Left lobe of liver (tissue), 2 donors: ENCODE measurements around the gene TPRG1. TPM values are rescaled to one million over a fixed set of nuclear protein-coding genes. Genes with fewer than 3 reads are reported as not detected.
A peak's percentile ranks its signal among the peaks of the same experiment; 100 is the strongest.

Source experiments
- ATAC-seq: fragments of 200-7000 bp; cut with Tn5 transposase; one replicate; pipeline ENCODE4 v1.9.1; 2020; ENCODE audit warnings: mild to moderate bottlenecking, moderate library complexity
- DNase-seq: peaks from one replicate; pipeline ENCODE4 v3.0.0-alpha.2; 2020; ENCODE audit warnings: low spot score
- total RNA-seq: library from RNA; stranded (reverse); gene quantifications from one replicate; pipeline ENCODE4 v1.2.1, GENCODE V29; 2021
- donor health status: DM: no; HTN: no; CAD: no; lungs with moderate emphysema.
- donor health status: DM: no; HTN: yes; CAD: no.

The TPRG1 gene
- total RNA-seq, 1 donor from 2014 or later: 33.3 TPM

DNA sequence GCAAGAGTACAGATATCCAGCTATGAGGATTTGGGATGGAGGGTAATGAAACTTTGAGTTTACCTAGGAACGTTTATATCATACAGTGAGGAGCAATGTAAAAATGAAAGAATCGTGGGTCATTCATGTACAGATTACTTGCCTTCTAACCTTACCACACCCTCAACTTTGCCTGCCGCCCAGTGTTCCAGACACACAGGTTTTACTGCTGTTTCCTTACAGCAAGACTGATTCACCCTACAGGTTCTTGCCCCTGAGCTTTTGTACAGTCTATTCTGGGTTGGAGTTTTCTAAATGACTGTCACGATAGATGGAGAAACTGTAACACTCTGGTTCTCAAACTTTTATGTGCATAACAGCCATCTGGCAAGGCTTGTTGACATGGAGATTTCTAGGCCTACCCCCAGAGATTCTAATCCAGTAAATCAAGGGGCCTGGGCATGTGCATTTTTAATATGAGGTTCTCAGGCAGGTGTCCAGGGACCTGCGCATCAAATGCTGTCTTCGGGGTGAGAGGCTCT, 6.6 kb upstream of the TPRG1 start:
- DNase-seq (no peak), ATAC-seq (no peak)

DNA sequence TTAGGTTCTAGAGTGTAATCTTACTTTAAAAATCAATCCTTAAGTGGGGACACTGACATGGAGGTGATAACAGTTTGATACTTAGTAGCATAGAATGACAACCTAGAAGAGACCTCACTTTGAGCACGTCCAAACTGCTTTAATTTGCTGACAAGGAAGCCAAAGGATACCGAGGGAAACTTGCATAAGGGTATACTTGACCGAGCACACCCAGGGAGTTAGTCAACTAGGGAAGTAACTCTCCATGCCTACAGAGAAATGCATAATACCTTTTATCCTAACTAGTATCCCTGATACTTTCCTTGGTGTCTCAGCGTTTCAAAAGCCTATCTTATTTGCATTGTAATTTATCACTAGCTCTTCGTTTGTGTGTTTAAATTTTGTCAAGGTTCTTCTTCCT, 5.5 kb upstream of the TPRG1 start:
- DNase-seq: no peak
- ATAC-seq: no peak

DNA sequence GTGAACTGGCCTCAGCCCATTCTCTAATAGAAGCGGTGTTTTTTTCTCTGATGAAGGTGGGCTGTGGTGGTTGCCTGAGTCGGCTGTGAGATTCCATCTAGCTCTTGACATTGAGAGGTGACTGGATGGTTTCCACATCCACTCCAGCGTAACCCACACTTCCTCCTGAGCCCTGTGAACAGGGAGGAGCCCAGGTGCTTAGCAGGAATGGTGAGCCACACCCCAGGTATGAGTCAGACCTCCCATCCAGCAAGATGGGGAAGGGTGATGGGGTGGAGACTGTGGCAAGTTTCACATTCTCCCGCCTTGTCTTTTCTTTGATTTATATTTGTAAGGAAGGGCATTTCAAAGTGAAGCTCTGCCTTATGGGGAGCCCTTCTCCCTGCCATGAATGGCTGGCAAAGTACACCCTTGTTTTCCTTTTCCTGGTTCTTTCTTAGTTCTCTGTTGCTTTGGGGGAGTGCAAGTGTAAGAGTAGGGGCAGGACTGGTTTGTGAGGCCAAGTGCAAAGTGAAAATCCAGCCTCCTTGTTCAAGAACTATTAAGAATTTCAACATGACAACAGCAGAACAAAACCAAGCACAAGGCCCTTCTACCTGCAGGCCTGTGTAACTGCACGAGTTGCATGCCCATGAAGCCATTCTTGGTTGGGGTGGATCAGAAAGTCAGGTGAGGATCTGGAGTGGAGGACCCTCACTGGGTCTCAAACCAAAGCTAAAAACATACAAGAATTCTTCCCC, 4.6 kb upstream of the TPRG1 start:
- ATAC-seq (no peak), DNase-seq (no peak)

DNA sequence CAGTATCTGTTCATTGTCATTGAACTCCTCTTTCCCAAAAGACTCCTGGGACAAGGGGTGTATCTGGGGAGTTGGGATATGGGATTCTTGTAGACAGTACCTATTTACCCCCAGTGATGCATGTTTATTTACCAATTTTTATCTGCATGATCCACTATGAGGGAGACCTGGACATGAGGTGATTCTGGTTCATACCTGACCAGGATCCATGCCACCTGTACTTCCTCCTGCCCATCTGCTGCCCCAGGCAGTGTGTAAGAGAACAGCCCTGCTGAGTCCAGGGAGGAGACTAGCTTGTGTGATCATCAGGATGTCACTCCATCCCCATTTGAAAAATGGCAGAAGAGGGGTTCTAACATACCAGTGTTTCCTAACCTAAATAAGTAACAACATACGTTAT, 3.1 kb upstream of the TPRG1 start:
- no peak for DNase-seq
- no peak for ATAC-seq

DNA sequence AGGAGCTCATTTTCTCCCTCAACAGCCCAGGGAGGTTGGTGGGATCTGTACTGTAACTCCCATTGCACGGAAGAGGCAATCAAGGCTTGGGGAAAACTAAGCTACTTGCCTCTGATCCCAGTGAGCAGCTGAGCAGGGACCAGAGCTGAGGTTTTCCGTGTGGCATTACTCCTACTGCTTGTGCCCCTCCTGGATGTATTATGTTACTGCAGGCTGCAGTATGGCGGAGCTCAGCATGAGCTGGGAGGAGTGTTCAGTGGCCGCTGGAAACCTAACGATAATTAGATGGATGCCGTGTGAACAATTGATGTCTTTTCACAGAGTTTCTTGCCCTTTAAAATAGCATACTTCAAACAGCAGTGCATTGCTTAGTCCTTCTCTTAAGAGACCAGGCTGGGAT, 2.0 kb upstream of the TPRG1 start:
- DNase-seq (no peak), ATAC-seq (no peak)

DNA sequence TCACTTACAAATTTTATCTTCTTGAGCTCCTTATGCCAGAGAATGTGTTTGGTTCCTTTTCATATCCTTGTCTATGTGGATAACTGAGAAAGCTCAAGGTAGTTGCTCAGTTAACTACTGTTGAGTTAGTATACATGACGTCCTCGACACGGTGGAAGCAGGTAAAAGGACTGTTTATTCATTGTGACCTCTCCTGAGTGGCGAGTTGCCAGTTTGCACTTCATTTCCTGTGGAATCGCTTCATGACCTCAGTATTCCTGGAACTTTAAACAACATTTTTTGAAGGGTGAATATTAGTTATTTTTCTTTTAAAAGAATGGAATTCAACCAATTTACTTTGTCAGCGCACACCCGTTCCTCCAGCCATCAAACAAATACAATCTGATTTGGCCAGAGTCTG, 1.2 kb upstream of the TPRG1 start:
- DNase-seq (no peak), ATAC-seq (peak; percentile 62)

DNA sequence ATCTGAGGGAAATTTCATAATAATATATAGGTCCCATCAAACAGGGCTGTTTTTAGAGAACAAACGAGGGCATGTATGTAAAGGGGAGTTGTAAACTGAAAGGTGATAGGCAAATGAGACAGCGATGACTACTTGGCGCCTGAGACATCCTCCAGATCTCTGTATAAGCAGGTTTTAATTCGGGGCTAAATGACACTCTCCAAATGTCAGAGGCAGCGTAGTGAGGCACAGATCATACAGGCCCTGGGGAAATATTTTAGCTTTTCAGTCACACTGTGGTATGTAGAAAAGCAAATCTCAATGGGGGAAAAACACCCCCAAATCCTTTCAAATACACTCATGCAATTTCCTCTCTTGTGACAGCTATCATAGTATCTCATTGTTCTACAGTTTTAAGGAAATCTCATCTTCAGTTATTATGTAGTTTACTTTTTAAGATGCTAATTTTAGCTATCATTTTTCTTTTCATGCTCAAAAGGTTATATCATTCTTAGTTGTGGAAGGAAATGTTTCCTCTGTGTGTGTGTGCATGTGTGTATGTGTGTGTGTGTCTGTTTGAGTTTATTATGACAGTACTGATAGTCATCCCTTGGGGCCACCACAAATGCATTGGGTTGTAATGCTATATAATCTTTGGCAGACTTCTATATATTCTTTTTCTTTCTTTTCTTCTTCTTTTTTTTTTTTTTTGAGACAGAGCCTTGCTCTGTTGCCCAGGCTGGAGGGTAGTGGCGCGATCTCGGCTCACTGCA, 1.1 kb downstream of the TPRG1 start:
- no peak for DNase-seq
- ATAC-seq: no peak

DNA sequence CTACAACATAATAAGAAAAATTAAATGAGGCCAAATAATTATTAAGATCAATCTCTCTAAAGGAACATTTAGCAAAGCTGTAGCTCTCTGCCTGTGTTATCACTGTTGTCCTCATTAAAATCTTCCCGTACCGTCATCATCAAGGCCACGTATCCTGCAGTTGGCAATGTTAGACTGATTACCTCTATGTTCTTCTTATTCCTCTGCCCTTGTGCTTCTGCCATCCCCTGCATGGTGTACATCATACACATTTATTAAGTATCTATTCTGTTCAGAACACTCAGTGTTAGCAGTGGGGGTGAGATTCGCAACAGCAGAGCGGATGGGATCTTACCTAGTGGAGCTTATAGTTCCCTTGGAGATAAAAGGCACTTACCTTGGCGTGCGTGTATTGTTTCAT, 12.8 kb downstream of the TPRG1 start:
- no peak for DNase-seq
- peak; percentile 11 for ATAC-seq

DNA sequence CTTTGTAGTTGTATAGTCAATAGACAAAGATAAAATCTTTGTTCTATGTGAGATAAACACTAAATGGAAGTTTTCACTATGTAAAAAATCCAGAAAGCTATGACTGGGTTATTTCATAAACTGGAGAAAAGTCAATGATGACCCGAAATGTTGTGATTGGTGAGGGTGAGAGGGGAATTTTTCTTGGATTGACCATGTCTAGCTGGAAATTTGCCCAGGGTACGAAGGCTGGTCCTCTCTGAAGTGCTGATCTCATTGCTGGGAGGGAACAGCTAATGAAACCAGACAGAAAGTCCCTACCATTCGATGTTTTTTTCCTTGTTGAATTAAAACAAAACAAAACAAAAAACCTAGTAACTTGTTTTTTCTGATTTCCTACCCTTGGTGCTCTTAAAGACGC, 14.3 kb downstream of the TPRG1 start:
- no peak for DNase-seq
- peak; percentile 70 for ATAC-seq

DNA sequence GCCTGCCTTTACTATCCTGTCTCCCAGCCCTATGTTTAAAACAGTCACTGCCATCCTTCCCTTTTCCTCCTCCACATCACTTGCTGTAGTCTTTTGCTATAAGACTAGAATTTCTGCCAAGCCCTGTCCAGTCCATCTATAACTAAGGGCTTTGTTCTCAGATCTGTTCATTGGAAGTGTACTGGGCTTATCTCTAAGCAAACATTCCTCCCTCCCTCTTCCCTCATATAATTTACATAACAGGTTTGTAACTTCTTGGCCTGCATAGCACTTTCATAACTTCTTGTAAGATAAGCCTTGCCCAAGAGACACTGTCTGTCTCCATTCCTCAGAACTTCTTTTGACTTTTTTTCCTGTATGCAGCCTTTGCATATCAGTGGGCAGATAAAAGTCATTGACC, 16.7 kb downstream of the TPRG1 start:
- DNase-seq (no peak), ATAC-seq (peak; percentile 44)

DNA sequence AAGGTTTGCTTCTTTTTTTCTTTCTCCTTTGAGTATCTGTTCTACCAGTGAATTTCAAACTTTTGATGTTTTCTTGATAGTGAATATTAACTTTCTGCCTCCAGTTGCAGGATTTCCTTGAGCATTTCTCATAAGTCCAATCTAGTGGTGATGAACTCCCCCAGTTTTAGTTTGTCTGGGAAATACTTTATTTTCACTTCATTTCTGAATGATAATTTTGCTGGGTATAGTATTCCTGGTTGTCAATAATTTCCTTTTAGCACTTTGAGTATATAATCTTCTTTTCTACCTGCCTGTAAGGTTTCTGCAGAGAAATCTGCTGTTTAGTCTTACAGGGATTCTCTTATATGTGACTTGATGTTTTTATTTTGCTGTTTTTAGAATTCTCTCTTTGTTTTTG, 21.0 kb downstream of the TPRG1 start:
- no peak for ATAC-seq
- DNase-seq: no peak

DNA sequence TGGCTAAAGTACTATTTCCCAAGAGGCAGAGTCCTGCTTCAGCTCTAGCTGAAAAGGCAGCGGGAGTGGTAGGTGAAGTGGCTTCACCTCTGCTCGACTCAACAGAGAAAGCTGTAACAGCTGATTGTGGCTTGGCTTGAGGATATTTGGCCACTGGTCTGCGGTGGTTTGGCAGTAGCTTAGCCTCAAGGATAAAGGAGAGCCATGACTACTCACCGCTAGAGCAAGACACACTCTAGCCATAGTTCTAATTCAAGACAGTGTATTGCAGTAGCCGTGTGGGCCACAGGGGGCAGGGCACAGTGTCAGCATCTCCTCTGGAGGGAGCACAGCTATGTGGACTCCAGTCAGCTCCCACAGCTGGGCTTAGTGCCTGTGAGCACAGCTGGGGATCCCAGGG, 23.5 kb downstream of the TPRG1 start:
- peak; percentile 35 for ATAC-seq
- DNase-seq: no peak

DNA sequence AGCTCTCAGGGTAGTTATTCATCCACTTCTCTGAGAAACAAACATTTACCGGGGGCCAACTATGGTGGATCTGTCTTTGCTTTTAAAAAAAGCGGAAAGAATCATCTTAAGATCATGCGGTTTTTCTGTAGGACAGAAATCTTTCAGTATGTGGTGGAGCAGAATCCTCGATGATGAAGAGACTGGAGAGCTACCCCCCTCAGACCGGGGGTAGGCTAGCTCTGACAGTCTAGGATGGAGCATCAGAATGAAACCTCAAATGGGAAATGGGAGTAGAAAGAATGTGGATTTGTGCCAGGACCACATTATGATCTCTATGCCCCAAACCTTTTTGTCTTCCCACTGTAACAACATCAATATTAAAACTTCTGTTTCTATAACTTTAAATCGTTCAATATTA, 30.3 kb downstream of the TPRG1 start:
- ATAC-seq (no peak), DNase-seq (no peak)

DNA sequence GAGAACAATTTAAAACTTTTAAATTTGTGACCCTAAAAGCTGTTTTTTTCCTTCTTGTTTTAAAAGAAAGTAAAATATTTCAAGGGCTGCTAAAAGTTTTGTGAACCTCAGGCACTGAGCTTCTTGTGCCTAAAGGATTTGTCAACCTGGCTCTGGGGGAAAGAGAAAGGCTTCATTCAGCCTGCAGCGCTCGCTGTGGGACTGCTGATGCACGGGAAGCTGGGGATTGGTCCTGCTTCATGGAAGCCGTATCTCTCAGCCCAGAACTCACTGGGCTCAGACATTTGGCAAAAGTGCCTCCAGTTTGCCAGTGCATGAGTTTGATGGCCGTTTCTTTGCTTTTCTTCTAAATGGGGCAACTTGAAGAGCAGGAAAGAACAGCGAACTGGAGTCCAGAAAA, 30.8 kb downstream of the TPRG1 start:
- no peak for DNase-seq
- ATAC-seq: no peak

DNA sequence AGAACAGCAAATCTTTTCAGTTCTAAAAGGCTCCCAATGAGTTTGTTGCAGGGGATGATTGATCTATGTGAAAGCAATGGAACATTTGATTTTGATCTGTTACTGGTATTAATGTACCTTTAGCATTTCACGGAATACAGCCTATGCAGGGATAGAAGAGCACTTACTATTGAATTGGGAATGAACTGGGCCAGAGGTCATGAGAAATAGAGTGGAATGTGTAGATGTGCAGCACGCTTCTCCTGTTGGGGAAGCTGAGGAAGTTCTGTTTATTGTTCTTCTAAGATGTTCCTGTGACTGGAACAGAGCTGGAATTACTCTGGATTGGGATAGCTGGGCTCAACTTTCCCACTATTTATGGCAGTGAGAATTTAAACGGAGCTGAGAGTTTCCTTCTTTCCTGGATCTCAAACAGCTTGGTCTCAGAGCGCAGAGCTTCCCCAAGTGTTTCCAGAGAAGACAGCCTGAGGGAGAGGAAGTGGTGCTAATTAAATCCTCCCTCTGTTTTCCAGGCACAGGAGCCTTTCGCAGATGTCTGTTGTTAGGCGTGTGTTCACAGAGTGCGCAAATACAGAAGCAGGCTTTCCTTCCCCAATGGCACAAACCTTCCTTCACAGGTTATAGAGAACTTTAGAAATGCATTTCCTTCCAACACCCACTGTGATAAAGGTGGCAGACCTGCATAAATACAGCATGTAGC, 32.5 kb downstream of the TPRG1 start:
- ATAC-seq (no peak), DNase-seq (no peak)

DNA sequence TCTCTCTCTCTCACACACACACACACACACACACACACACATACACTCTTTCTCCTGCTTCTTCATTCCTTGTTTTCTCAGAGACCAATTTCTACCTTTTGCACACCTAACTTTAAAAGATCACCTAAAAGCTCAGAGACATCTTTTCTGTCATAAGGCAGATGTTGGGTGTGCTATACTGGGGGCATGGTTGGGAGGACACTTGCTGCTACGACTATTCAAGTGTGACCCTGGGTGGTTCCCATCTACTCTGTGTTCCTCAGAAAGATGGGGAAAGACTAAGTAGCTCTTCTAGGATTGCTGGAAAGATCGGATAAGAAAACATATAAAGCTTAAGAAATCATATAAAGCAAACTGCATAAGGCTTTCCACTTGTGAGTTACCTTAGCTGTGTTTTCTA, 33.2 kb downstream of the TPRG1 start:
- DNase-seq: no peak
- ATAC-seq: no peak

DNA sequence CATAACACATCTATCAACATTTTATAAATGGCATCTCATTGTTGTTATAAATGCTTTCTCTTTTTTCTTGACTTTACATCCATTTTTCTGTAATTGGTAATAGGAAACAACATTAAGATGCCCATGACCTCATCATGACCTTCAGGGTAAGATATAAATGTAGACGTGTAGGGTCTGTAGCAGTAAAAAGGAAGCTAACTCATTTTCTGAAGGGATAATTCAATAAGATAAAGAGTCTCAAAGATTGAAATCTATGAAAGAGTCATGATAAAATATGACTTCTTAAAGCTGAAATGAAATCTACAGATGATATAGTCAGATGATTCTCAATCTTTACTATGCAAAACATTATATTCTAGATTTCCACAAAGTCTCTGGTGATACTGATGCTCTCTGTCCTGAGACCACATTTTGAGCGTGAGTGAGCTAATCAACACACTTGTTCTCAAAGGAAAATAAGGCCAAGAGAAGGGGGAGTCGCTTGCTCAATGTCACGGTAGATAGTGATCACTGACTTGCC, 38.5 kb downstream of the TPRG1 start:
- DNase-seq: no peak
- no peak for ATAC-seq

DNA sequence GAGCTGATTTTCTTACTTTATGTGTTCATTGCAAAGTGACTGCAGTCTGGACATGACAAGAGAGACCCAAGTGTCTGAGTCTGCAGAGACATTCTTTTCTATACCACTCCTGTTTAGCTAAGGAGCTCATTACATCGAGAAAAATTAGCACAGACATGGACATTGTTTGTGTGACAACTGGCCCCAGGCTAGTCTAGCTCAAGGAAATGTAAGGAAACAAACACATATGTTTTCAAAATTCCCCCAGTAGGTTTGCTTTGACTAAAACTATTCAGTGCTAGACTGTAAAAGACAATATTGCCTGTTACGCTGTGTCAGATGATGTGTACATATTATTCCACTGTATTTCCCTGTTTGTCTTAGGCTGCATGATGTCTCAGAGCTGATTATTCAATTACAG, 40.9 kb downstream of the TPRG1 start:
- ATAC-seq: no peak
- DNase-seq: no peak

DNA sequence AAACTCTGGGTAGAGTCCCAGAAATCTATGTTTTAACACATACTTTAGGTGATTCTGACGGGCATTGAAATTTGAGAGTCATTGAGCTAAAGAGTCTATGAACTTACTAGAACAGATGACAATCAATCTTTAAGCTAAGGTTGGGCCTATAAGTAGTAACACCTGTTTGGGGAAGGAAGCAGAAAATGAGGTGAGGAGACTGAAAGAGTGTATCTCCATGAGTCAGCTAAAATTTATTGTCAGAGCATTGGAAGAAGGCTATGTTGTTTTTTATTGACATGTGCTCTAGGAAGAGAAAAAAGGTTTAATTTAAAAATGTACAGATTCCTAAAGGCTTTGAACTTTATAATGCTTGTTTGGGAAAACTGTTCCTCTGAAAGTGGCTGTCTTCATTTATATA, 42.9 kb downstream of the TPRG1 start:
- no peak for DNase-seq
- no peak for ATAC-seq

DNA sequence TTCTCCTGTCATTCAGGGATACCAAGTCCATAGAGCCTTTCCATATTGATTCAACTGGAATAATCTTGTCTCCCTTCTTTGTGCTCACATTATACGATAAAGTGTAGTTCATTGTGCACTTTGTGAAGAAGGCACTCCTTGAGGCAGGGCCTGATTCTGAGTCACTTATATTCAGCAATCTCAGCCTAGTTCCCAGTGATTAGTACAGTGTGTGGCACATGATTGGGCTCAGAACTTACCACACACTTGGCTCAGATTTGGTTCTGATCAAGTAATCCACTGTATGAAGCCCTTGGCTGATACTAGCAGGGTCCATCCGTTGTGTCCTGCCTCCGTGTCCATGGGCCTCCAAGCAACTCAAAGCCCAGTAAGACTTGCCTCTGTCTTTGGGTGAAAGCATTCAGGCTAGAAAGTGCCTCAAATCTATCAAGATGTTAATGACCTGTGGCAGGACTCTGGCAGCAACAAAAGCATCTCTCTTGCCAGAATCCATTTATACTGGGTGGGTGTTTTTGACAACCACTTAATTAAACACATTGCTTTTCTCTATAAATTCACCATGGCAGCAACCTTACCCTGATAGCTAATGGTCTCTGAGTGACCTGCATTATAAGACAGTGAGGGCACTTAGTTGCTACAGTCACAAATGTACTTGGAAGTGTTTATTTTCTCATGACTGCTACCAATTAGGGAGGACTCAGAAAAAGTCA, 51.3 kb downstream of the TPRG1 start:
- DNase-seq: no peak

DNA sequence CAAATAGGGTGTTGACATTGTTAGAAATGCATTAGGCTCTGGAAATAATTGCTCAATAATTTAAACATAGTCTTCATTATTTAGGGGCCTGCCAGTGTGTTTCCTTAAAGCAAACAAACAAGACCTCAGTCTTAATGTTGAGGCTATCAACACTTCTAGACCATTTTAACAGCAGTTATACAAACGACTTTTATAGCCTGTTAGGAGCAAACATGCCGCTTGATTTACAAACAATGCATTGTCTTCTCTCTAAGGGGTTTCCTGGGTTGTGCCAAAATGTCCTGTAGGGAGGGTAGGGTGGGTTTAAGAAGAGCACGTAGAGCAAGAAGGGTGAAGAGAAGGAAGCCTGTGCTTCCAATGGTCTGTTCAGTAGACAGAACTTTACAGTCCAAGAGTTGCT, 53.7 kb downstream of the TPRG1 start:
- DNase-seq: no peak

More for the DNA sequence above, 51.3 kb downstream of the TPRG1 start:
- ATAC-seq: no peak

More for the DNA sequence above, 53.7 kb downstream of the TPRG1 start:
- ATAC-seq: no peak
